MM.1S (cell line): ENCODE data around the gene ATP4A.

Source experiments
- DNase-seq: peaks from one replicate; pipeline ENCODE4 v3.0.0-alpha.2; 2015
- H2AFZ ChIP-seq: fragments of 300-600 bp; sonication (generic); 2 replicates; pipeline ENCODE4 v1.6.0; 2016; ENCODE audit warnings: antibody characterized with exemption, low read length
- H3F3A ChIP-seq: fragments of 300-600 bp; sonication (generic); 2 replicates; pipeline ENCODE4 v1.6.1; 2016; ENCODE audit warnings: mild to moderate bottlenecking, antibody characterized with exemption, low read length, moderate library complexity, mixed read lengths; ENCODE audit not compliant: insufficient read depth
- H3K27ac ChIP-seq: fragments of 300-600 bp; sonication (generic); 2 replicates; pipeline ENCODE4 v1.5.1; 2016; ENCODE audit warnings: mild to moderate bottlenecking, low read length
- H3K27me3 ChIP-seq: fragments of 300-600 bp; sonication (generic); replicated peaks from 2 replicates; pipeline ENCODE4 v1.6.0; 2016; ENCODE audit warnings: low read length; ENCODE audit not compliant: insufficient read depth
- H3K36me3 ChIP-seq: fragments of 300-600 bp; sonication (generic); replicated peaks from 2 replicates; pipeline ENCODE4 v1.6.1; 2016; ENCODE audit warnings: mild to moderate bottlenecking, low read length, mixed read lengths; ENCODE audit not compliant: insufficient read depth
- H3K4me1 ChIP-seq: fragments of 300-600 bp; sonication (generic); 2 replicates; pipeline ENCODE4 v1.6.1; 2016; ENCODE audit warnings: low read length, mixed read lengths
- H3K4me2 ChIP-seq: fragments of 300-600 bp; sonication (generic); 2 replicates; pipeline ENCODE4 v1.6.0; 2016; ENCODE audit warnings: low read depth, low read length
- H3K4me3 ChIP-seq: fragments of 300-600 bp; sonication (generic); 2 replicates; pipeline ENCODE4 v1.5.1; 2016; ENCODE audit warnings: low read length, mixed read lengths
- H3K79me2 ChIP-seq: fragments of 300-600 bp; sonication (generic); 2 replicates; pipeline ENCODE4 v1.6.1; 2016; ENCODE audit warnings: mixed run types, low read length, mixed read lengths
- H3K9ac ChIP-seq: fragments of 300-600 bp; sonication (generic); 2 replicates; pipeline ENCODE4 v1.6.1; 2016; ENCODE audit warnings: low read length, mixed read lengths
- H3K9me2 ChIP-seq: fragments of 300-600 bp; sonication (generic); replicated peaks from 2 replicates; pipeline ENCODE4 v1.6.1; 2016; ENCODE audit warnings: mild to moderate bottlenecking, low read length, mixed read lengths; ENCODE audit not compliant: insufficient read depth
- H3K9me3 ChIP-seq: fragments of 300-600 bp; sonication (generic); replicated peaks from 2 replicates; pipeline ENCODE4 v1.6.1; 2016; ENCODE audit warnings: mild to moderate bottlenecking, low read length, mixed read lengths; ENCODE audit not compliant: insufficient read depth
- H4K20me1 ChIP-seq: fragments of 300-600 bp; sonication (generic); 2 replicates; pipeline ENCODE4 v1.6.1; 2016; ENCODE audit warnings: mild to moderate bottlenecking, low read length, moderate library complexity, mixed read lengths; ENCODE audit not compliant: insufficient read depth
- EZH2 ChIP-seq: fragments of 300-600 bp; sonication (generic); optimal IDR thresholded peaks from 2 replicates; pipeline ENCODE3; 2017; ENCODE audit warnings: low read depth, mild to moderate bottlenecking, antibody characterized with exemption, low read length, mixed read lengths
- EZH2phosphoT487 ChIP-seq: fragments of 300-600 bp; sonication (generic); IDR thresholded peaks from 2 replicates; pipeline ENCODE4 v1.6.1; 2018; ENCODE audit warnings: antibody characterized with exemption, low read length
- TF ChIP-seq, protein P1 (sequence below): fragments of 300-600 bp; sonication (generic); IDR thresholded peaks from 2 replicates; pipeline ENCODE4 v1.5.1; 2016; ENCODE audit warnings: antibody characterized with exemption, low read length, mixed read lengths

ATP4A gene

DNA sequence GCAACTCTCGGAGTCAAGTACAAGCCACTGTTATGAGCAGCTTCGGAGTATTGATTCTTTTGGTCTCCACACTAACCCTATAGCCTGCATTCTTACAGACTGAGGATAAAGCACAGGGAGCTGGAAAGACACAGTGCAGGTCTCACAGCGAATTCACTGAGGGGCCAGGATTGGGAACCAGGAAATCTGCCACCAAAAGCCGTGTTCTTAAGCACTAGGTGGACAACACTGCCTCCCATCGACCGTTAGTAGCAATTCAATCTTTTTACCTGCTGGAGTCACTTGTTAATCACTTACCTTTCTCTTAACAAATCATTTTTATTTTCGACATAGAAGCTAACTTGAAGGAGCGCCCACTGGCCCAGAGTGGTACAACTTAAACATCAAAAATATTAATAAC, 28.8 kb upstream of the ATP4A start:
- Histone ChIP-seq H3K4me3 (no peak overlapping the region), H2AFZ (no peak overlapping the region), H3K4me2 (no peak overlapping the region), H3K27ac (no peak overlapping the region), H4K20me1 (no peaks in the 10 kb centered on the region), H3F3A (peaks cover 4% of the 10 kb centered on the region; the same call in 1 of the 2 replicates), H3K79me2 (no peaks in the 10 kb centered on the region), H3K4me1 (no peaks in the 10 kb centered on the region), H3K9me3 (no peaks in the 10 kb centered on the region), H3K36me3 (no peaks in the 10 kb centered on the region), H3K27me3 (peaks cover 38% of the 10 kb centered on the region), H3K9ac (no peak overlapping the region), H3K9me2 (no peaks in the 10 kb centered on the region)
- DNase-seq, result no peak
- no peak for TF ChIP-seq EZH2
- TF ChIP-seq, protein P1, sequence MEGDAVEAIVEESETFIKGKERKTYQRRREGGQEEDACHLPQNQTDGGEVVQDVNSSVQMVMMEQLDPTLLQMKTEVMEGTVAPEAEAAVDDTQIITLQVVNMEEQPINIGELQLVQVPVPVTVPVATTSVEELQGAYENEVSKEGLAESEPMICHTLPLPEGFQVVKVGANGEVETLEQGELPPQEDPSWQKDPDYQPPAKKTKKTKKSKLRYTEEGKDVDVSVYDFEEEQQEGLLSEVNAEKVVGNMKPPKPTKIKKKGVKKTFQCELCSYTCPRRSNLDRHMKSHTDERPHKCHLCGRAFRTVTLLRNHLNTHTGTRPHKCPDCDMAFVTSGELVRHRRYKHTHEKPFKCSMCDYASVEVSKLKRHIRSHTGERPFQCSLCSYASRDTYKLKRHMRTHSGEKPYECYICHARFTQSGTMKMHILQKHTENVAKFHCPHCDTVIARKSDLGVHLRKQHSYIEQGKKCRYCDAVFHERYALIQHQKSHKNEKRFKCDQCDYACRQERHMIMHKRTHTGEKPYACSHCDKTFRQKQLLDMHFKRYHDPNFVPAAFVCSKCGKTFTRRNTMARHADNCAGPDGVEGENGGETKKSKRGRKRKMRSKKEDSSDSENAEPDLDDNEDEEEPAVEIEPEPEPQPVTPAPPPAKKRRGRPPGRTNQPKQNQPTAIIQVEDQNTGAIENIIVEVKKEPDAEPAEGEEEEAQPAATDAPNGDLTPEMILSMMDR, result peak; percentile 46

DNA sequence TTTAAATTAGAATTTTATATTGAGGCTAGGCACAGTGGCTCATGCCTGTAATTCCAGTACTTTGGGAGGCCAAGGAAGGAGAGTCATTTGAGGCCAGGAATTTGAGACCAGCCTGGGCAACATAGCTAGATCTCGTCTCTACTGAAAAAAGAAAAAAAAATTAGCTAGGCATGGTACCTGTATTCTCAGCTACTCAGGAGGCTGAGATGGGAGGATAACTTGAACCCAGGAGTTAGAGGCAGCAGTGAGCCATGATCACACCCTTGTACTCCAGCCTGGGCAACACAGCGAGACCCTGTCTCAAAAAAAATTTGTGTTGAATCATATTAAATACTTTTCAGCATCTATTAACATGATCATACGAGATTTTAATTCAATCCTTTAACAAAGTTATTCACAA, 27.4 kb upstream of the ATP4A start:
- H3K4me3 ChIP-seq, result no peak overlapping the region
- TF ChIP-seq EZH2phosphoT487 (no peak), EZH2 (no peak)
- TF ChIP-seq, protein P1, result no peak

DNA sequence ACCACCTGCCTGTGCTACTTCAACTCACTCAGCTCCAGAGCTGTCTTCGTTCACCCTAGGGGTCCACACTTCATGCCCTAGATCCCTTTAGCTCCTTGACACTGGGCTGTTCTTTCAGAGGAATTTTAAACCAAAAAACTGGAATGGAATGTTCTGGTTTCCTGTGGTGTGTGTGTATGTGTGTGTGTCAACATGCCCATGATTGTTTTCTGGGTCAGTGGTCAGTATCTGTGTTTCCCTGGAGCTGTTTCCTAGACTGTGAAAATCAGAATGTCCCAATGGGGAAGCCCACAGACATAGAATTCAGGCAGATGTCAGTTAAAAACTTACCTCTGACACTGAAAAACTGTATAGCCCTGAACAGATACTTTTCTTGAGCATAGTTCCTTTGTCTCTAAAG, 23.9 kb upstream of the ATP4A start:
- Histone ChIP-seq H3K9me3 (no peaks in the 10 kb centered on the region), H3K27me3 (peaks cover 76% of the 10 kb centered on the region), H3F3A (no peaks in the 10 kb centered on the region), H3K36me3 (no peaks in the 10 kb centered on the region), H3K9me2 (no peaks in the 10 kb centered on the region), H2AFZ (no peak overlapping the region), H4K20me1 (no peaks in the 10 kb centered on the region), H3K27ac (no peak overlapping the region), H3K79me2 (no peaks in the 10 kb centered on the region), H3K9ac (no peak overlapping the region), H3K4me1 (no peaks in the 10 kb centered on the region), H3K4me2 (no peak overlapping the region), H3K4me3 (no peak overlapping the region)
- TF ChIP-seq EZH2 (no peak), EZH2phosphoT487 (no peak)
- TF ChIP-seq, protein P1, result no peak
- no peak for DNase-seq

More for the DNA sequence above, 27.4 kb upstream of the ATP4A start:
- Histone ChIP-seq H3K27me3 (peaks cover 49% of the 10 kb centered on the region), H3K9me2 (no peaks in the 10 kb centered on the region), H4K20me1 (no peaks in the 10 kb centered on the region), H3K79me2 (no peaks in the 10 kb centered on the region), H3K4me1 (no peaks in the 10 kb centered on the region), H3K27ac (no peak overlapping the region), H3K36me3 (no peaks in the 10 kb centered on the region), H3K9me3 (no peaks in the 10 kb centered on the region), H3K4me2 (no peak overlapping the region), H3F3A (no peaks in the 10 kb centered on the region), H2AFZ (no peak overlapping the region), H3K9ac (no peak overlapping the region)
- DNase-seq, result no peak
